ENCODE results near the gene PTPRCAP.
"Not testable (repeated sequence)": the region's sequence is repeated elsewhere in the genome, so short reads cannot be mapped to it uniquely, and the experiment has no call there.

The PTPRCAP gene

GRCh38 chr11:67437082-67437808 is at the start of gene PTPRCAP:
TSS of gene PTPRCAP (minus strand) at chr11:67437682. CDS start at chr11:67437619, 63 bp downstream.
- peak in 2 of 4 experiments; percentile 75 to 83 for DNase-seq

GRCh38 chr11:67486481-67487195 is 49.2 kb upstream of the PTPRCAP start:
- no peak for DNase-seq

GRCh38 chr11:67485873-67486361 is 48.4 kb upstream of the PTPRCAP start:
- not testable (repeated sequence) for DNase-seq

- DNase-seq = peak in 2 of 4 experiments; percentile 20 to 26
Observed at GRCh38 chr11:67484847-67485311, 47.4 kb upstream of the PTPRCAP start.

GRCh38 chr11:67483831-67484665 is 46.6 kb upstream of the PTPRCAP start:
- DNase-seq = peak in 2 of 4 experiments; percentile 20 to 31

GRCh38 chr11:67482827-67483798 is 45.6 kb upstream of the PTPRCAP start, which contains the start of gene AIP:
TSS of gene AIP (plus strand) at chr11:67483026. CDS start at chr11:67483159, 133 bp downstream.
- DNase-seq = peak; percentile 88 to 97 (median 93)

GRCh38 chr11:67482275-67482826 is 44.9 kb upstream of the PTPRCAP start:
- DNase-seq = no peak

GRCh38 chr11:67477344-67478050 is 40.0 kb upstream of the PTPRCAP start:
- DNase-seq = not testable (repeated sequence)

GRCh38 chr11:67476692-67477091 is 39.2 kb upstream of the PTPRCAP start:
- not testable (repeated sequence) for DNase-seq

- DNase-seq = no peak
Observed at GRCh38 chr11:67472882-67473281, 35.4 kb upstream of the PTPRCAP start.

GRCh38 chr11:67470337-67471002 is 33.0 kb upstream of the PTPRCAP start:
- DNase-seq = no peak

- no peak for DNase-seq
Observed at GRCh38 chr11:67469508-67469811, 32.0 kb upstream of the PTPRCAP start.

- DNase-seq = peak; percentile 85 to 93 (median 90)
Observed at GRCh38 chr11:67468759-67469507, 31.5 kb upstream of the PTPRCAP start, which contains the start of gene TMEM134. TSS of gene TMEM134 (minus strand) at chr11:67469251. CDS start at chr11:67469192, 59 bp downstream.

- DNase-seq = no peak
Observed at GRCh38 chr11:67468456-67468758, 30.9 kb upstream of the PTPRCAP start.

GRCh38 chr11:67468056-67468455 is 30.6 kb upstream of the PTPRCAP start:
- no peak for DNase-seq

- DNase-seq = no peak
Observed at GRCh38 chr11:67466962-67467771, 29.7 kb upstream of the PTPRCAP start.

- DNase-seq = no peak
Observed at GRCh38 chr11:67466367-67466766, 28.9 kb upstream of the PTPRCAP start.

GRCh38 chr11:67465530-67465929 is 28.0 kb upstream of the PTPRCAP start:
- not testable (repeated sequence) for DNase-seq

GRCh38 chr11:67465189-67465510 is 27.7 kb upstream of the PTPRCAP start:
- no peak for DNase-seq
